Stimulated activated naive CD4-positive, alpha-beta T cell treated with Interleukin-2 at 50 U/mL for 16 hours (primary cell): ENCODE data around the gene PRKCA.
"Not testable (repeated sequence)": the region's sequence is repeated elsewhere in the genome, so short reads cannot be mapped to it uniquely, and the experiment has no call there.

Experiments used
- DNase-seq: peaks from one replicate; lab custom pipeline; 2025; lab: John Stamatoyannopoulos, UW

PRKCA gene

DNA sequence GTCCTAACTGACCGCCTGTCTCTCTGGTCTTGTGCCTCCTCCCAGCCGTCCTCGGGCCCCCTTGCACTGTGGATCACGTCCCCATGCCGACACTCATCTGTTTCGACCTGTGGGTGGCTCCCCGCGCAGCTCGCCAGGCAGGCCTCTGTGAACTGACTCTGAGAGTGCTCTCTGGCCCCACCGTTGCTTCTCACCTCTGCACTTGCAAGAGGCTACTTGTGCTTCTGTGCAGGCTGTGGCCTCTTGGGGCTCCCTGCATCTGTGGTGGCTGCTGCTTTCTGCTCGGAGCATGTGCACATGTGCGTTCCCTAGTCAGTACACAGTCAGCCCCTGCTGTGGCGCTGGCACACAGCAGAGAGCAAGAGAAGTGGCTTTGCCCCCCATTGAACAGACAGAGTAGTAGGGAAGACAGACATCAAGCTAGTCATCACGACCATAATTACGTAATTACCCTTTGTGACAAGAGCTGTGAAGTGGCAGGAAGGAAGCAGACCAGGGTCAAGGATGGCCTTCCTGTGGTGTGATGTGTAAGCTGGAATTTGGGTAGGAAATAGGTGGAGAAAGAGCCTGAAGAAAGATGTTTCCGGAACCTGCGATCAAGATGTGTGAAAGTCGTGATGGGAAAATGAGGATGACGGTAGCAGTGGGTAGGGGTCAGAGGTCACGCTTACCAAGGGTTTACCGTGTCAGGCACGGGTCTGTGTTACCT, 276.5 kb downstream of the PRKCA start:
- DNase-seq = no peak

DNA sequence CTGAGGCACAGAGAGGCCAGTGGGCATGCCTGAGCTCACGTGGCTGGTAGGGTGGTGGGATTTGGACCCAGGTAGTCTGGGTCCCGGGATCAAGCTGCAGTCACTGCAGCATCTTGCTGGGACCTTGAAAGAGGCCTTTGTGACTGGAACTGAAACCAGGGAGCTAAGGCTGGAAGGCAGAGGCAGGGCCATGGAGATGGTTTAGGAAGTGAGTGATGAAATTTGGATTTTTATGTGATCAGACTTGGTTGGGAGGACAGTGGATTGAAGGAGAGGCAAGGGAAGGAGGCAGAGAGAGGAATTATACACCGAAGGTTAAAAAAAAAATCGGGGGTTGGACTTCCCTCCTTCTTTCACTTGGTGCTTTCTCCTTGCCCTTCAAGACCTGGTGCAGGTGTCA, 277.1 kb downstream of the PRKCA start:
- DNase-seq = no peak

DNA sequence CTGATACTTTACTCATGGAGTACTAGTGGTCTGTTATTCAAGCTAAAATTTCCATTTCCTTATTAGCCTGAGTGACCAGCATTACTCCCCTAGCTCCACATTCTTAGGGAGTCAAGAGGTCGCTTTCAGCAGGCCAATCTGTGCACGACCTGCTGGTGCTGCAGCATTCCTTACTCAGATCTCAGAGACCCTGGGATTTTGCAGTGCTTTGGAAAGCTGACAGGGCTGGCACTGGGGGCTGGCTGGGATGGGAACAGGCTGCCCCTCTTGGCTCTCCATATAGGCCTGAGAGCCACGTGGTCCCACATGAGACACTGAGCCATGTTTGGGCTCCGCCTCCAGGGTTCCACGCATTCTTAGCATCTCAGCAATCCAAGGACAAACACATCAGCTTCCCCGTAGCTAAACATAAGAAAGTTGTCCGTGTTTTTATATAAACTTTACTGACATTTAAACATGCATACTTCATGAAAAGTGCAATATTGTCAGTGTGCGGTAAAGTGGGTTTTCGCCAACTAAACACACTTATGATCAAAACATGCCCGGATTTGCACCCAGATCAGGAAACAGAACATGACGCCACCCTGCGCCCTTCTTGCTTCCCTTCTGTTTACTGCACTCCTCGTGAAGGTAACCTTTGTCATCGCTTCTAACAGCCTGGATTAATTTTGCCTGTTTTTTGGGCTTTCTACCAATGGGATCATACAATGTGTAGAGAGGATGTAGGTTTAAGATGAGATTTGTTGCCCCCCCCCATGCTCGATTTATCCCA, 278.0 kb downstream of the PRKCA start:
- no peak for DNase-seq

DNA sequence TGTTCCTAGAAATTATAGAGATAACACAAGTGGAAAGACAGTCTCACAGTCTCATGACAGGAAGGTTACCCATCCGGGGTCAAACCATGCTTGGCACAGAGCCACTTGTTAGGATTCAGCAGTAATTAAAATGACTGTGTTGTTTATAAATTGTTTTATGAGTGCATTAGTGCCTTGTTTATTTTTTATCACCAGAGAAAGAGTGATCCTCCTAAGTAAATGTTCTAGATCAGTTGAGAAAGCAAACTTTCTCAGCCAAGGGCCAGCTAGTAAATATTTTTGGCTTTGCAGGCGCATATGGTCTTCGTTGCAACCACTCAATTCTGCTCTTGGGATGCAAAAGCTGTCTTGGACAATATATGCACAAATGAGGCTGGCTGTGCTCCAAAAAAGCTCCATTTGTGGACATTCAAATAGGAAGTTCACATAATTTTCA, 278.6 kb downstream of the PRKCA start:
- no peak for DNase-seq

DNA sequence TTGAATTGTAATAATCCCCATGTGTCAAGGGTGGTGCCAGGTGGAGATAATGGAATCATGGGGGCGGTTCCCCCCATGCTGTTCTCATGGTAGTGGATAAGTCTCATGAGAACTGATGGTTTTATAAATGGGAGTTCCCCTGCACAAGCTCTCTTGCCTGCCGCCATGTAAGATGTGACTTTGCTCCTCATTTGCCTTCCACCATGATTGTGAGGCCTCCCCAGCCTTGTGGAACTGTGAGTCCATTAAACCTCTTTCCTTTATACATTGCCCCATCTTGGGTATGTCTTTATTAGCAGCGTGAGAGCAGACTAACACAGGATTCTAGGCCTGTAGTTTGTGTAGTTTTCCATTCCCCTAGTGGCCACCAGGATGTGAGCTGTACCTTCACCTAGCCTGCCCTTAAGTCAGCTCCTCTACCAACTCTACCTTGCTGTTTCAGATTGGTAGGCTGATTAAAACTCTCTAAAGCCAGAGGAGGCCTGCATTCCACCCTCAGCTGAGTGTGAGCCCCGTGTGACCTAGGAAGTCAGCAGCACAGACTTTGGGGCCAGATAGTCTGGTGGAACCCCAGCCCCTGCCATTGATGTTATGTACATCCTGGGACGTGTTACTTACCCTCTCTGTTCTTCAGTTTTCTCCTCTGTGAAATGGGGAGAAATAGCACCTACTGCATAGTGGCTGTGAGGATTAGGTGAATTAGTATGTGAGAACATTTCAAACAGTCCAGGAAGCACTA, 280.1 kb downstream of the PRKCA start:
- no peak for DNase-seq

DNA sequence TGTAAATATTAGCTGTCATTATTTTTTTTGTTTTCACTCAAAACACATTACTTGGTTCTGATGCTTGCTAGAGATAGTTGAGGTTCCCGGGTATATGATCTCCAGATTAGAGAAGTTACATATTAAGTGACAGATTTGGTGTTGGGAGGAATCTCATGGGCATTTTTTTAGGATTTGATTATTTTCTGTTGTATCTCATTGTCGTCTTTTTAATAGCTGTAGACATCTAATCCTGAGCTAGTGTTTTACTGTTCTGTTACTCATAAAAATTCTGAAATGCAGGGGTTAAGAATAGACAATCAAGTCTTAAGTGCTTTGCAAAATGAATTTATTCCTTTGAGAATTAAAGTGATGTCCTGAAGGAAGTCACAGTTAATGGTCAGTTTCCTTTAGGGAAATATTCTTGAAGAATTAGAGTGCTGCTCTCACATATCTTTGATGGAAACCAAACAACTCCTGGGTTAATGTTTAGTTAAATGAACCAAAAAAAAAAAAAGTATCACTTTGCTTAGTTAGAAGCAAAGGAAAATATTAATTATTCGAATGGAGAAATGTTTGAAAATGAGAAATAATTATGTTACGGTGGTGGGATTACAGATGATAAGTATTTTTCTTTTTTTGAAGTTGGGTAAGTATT, 280.8 kb downstream of the PRKCA start:
- DNase-seq = no peak

DNA sequence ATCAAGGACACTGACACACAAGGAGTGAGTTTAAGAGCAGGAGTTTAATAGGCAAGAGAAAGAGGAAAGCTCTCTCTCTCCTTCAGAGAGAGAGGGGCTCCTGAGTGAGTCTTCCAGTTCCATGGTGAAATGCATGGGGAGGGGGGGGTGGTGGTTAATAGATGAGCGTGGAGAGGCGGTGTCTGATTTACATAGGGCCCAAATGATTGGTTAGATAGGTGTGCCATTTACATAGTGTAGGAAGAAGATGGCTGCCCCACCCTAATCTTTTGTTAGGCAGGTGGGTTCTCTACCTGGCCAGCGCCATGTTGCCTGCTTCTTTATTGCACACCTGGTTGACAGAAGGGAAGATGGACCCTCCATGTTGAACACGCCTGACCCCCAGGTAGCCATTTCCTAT, 282.5 kb downstream of the PRKCA start:
- DNase-seq = no peak

DNA sequence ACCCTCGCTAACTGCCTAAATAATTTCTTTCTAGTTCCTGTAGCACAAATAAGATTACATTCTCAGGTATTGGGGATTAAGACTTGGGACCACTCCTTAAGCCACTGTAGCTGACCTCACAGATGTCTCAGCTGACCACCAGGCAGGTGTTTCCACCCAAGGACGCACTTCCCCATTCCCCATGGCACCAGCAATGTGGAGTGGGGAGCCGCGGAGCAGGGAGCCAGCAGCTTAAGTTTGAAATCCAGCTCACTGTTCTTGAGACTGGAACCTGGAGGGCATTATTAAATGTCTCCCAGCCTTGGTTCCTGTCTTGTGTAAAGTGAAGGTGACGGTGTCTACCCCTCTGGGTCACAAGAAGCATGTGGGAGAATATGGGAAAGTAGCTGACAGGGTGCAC, 283.1 kb downstream of the PRKCA start:
- no peak for DNase-seq

DNA sequence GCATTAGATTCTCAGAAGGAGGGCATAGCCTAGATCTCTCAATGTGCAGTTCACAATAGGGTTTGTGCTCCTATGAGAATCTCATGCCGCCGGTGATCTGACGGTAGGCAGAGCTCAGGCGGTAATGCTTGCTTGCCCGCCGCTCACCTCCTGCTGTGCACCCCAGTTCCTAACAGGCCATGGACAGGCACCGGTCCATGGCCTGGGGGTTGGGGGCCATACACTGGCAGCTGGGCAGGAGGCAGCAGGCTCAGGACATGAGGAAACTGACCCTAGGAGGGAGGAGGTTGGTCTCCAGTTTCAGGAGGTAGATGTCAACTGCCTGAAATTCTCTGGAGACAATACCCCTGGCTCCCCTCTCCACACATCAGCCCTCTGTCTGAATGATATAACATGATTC, 287.5 kb downstream of the PRKCA start:
- DNase-seq = no peak

DNA sequence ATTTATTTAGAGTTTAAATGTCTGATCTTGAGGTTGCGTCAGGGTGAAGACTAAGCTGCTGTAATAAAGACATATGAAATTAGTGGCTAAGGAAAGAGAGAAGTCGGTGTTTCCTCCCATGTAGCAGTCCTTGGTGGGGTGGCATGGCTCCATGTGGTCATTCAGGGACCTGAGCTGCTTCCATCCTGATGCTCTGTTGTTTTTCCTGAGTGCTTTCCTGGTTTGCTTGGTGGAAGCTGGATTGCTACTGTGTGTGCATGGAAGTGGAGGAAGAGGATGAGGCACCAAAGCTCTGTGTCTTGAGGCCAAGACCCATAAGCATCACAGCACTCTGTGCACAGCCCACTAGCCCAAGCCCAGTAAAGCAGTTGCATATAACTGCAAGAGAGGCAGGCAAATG, 290.7 kb downstream of the PRKCA start:
- no peak for DNase-seq

DNA sequence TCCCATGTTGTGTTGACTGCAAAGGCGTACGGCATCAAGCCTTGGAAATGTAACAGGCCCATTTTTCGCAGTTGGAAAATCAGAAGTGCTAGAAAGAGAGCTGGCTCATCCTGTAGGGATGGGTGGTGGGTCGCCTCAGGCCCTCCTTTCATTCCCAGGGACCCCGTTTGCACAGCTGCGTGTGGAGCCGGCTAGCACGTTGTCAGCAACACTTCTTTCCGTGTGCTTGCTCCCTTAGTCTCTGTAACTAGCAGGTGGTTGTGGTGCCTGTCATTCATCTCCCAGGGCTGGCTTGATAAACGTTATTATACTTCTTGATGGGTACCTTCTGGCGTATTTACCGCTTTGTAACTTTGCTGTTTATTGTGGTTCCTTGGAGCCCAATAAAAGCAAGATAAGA, 293.5 kb downstream of the PRKCA start:
- no peak for DNase-seq

DNA sequence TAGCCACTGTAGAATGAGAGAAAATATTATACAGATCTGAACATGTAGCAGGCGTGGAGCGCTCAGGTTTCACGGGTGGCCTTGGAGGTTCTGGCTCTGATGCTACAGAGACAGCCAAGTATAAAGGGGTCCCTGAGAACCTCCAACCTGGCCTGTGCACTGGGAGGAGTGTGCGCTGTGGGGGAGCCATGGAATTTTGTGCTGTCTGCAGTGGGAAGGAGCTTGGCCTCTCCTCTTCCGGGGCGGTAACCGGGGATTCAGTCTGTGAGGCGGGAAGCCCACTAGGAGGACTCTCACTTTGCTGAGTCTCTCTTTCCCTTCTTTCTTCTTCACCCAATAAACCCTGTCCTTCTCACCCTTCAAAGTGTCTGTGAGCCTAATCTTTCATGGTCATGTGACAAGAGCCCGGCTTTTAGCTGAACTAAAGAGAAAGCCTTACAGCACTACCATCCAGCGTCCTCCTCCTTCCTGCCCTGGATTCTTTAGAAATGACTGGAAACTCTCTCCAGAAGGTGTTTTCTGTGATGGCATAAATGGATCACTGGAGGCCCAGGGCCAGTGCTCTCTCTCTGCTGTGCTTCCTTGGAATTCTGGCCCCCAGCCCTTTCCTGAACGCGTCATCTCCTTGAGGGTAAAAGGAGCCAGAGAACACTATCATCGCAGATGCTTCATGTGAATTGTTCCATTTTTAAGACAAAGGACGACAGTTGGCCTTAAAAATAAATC, 300.4 kb downstream of the PRKCA start:
- no peak for DNase-seq

DNA sequence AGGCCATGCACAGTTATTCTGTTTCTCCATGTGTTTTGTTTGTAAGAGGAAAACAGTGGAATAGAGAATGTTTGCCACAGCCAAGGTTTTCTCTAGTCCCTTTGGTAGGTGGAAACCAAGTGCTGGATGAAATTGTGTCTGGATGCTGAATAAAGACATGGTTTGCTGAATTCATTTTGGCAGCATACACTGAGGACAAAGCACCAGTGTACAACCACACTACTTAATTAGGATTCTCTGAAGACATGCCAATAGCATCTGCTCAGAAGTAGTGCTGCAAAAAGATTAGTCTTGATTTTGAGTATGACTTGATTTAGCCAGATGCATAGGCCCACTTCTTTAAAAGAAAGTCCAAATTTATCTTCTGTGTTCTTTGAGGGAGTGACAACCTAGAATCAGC, 302.0 kb downstream of the PRKCA start:
- no peak for DNase-seq

DNA sequence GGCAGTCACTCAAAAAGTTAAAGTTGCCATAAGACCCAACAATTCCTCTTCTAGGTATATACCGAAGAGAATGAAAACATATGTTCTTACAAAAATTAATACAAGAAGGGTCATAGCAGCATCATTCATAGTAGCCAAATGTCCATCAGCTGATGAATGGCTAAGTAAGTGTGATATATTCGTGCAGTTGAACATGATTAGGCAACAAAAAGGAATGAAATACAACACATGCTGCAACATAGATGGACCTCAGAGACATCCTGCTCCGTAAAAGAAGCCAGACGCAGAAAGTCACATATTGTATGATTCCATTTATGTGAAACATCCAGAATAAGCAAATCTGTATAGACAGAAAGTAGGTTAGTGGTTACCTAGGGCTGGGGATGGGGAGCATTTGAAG, 303.1 kb downstream of the PRKCA start:
- no peak for DNase-seq

DNA sequence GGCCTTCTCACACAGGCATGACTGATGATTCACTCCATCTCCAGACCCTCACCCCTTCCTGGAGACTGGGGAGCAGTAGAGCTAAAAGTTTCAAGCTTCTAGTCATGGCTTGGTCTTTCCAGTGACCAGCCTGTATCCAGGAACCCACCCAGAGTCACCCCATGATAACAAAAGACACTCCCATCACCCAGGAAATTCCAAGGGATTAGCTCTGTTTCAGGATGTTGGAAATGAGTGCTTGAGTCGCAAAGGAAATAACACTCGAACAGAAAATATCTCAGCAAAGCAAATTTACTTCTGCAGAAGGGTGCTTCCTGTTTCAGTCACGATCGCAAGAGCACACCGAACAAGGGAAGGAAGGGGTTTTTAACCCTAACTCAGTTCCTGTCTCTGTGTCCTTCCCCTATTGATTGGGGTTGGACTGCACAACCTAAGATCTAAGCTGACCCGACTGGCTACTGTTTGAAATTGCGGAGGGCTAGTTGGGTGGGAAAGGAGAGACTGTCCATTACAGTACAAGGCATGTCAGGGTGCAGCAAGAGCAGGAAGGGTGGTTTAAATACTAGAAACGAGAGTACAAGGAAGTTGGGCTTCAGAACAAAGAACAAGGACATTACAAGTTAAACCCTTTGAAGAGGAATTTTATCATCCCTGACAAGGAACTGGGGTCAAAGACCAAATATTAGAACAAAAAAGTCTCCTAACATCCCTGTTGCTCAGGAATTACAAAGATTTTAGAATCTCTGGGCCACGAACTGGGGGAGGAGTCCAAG, 308.1 kb downstream of the PRKCA start:
- no peak for DNase-seq

DNA sequence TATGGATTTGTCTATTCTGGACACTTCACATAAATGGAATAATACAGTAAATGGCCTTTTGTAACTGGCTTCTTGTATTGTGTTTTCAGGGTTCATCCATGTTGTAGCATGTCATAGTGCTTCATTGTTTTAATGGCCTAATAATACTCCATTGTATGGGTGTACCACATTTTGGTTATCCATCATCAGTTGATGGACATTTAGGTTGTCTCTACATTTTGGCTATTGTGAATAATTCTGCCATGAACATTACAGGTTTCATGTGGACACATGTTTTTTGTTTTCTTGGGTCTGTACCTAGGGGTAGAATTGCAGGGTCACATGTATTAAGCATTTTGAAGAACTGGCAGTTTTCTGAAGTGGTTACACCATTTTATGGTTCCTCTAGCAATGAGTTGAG, 309.0 kb downstream of the PRKCA start:
- no peak for DNase-seq

DNA sequence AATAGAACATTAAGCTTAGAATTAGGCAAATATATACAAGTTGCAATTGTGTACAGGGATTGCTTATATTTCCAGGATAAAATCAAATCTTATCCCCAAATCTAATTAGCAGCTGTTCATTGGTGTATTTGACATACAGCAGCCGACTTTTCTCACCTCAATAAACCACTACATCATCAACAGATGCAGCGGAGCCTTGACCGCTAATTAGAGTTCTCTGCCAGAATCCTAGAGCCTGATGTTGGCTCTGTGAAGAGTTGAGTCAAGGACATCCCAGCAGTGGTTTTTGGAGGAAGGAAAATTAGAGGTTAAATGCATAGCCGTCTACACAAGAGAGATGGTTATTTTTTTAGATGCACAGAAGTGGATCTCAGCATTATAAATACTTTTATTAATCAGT, 310.6 kb downstream of the PRKCA start:
- DNase-seq = no peak

DNA sequence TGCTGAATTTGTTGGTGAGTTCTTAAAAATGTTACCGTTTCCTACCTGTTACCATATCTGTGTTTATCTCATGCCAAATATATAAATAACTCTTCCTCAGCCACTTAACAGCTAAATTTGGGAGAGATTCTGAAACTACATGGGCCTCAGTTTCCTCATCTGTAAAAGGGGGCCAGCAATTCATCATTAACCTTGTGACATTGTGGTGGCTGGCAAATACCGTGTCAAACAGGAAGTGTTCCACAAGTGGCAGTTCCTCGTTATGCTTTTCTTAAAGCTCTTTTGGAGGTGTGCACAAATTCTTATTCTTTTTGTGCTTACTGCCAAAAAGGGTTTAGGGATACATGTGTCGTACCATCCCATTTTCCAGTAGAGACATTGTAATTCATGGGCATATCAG, 312.1 kb downstream of the PRKCA start:
- no peak for DNase-seq

DNA sequence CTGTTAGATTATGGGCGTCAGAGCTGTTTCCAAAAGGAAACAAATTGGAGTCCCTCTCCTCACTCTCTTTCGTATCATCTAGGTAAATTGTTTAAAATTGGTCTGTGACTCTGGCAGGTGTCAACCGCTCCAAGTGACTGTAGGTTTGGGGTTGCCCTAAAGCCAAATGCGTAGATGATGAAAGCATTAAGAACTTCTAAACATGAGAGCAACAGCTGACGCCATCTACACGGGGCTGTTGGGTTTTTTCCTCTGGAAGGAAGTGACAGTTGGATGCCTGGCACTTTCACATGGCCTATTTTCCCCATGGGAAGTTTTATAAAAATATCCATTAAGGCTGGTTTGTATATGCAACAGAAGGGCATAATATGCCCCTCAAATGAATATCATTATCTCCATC, 316.8 kb downstream of the PRKCA start:
- DNase-seq = no peak

DNA sequence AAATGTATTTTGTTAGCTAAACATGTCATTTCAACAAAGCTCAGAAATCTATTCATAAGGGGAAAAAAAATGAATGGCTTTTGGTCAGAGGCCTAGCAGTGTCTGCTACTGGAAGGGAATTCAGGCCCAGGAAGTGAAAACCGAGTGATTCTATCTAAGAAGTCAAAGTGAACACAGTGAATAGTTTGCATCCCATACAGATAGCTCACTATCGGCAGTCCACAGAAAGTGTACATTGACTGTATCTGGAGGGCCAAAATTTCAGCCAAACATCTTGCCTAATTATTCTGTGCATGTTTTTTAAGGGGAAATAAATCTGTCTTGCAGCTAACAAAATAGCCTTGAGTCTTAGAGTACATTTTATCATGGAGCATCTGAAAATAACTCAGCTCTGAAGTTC, 318.1 kb downstream of the PRKCA start:
- DNase-seq = no peak

DNA sequence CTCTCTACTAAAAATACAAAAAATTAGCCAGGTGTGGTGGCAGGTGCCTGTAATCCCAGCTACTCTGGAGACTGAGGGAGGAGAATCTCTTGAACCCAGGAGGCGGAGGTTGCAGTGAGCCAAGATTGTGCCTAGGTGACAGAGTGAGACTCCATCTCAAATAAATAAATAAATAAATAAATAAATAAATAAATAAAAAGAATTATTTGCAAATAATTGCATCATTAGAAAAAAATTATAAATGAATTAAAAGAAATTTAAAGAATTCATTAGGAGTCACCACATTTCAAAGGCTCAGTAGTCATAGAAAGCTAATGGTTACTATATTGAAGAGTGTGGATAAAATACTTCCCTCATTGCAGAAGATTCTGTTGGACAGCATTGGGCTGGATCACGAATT, 322.2 kb downstream of the PRKCA start:
- DNase-seq = not testable (repeated sequence)
